Measurements from ENCODE around the gene CDKN1A.

GRCh38 chr6:36714511-36714910, 36.0 kb downstream of the CDKN1A start:
- TF ChIP-seq, protein P1, sequence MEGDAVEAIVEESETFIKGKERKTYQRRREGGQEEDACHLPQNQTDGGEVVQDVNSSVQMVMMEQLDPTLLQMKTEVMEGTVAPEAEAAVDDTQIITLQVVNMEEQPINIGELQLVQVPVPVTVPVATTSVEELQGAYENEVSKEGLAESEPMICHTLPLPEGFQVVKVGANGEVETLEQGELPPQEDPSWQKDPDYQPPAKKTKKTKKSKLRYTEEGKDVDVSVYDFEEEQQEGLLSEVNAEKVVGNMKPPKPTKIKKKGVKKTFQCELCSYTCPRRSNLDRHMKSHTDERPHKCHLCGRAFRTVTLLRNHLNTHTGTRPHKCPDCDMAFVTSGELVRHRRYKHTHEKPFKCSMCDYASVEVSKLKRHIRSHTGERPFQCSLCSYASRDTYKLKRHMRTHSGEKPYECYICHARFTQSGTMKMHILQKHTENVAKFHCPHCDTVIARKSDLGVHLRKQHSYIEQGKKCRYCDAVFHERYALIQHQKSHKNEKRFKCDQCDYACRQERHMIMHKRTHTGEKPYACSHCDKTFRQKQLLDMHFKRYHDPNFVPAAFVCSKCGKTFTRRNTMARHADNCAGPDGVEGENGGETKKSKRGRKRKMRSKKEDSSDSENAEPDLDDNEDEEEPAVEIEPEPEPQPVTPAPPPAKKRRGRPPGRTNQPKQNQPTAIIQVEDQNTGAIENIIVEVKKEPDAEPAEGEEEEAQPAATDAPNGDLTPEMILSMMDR (IDR thresholded peaks at IDR 0.05), result no peak
- TF ChIP-seq NR2C2 (CRISPR knock-in tag; IDR thresholded peaks at IDR 0.05), result no peak

Data from WTC11 (cell line).